Lower leg skin (tissue), 4 donors: ENCODE data around the gene ZNF385D. TPM values are rescaled to one million over a fixed set of nuclear protein-coding genes. Genes with fewer than 3 reads are reported as not detected.

ENCODE experiments used
- DNase-seq, 2 donors: peaks; one replicate each; pipeline ENCODE4 v3.0.0-alpha.2; 2019; ENCODE audit warnings: low spot score in 2 of 2
- H3K4me3 ChIP-seq: fragments of 200-600 bp; sonication (generic); 2 replicates; pipeline ENCODE4 v1.5.1; 2017; ENCODE audit warnings: mild to moderate bottlenecking, low read depth; ENCODE audit not compliant: poor library complexity, severe bottlenecking
- CTCF ChIP-seq, 3 donors: fragments of 450-650 bp; IDR thresholded peaks; one replicate each; pipeline ENCODE4 v1.5.1; 2016; ENCODE audit warnings: antibody characterized with exemption in 3 of 3, mild to moderate bottlenecking in 3 of 3, moderate library complexity in 2 of 3
- POLR2A ChIP-seq, 2 donors: fragments of 450-650 bp; IDR thresholded peaks; one replicate each; pipeline ENCODE4 v1.6.1; 2016 to 2017; ENCODE audit warnings: antibody characterized with exemption in 2 of 2, mild to moderate bottlenecking in 1 of 2, moderate library complexity in 1 of 2
- WGBS, 2 donors: methylation state at CpG; one replicate each; pipeline ENCODE4 v1.1.5; 2018; 5-methylcytosine and 5-hydroxymethylcytosine counted together
- intact Hi-C: fragments of 100-400 bp; cut with DNase I; formaldehyde crosslinking; loops from one replicate; pipeline ENCODE4 v1.15.0; 2023; ENCODE audit warnings: low total_unique reads
- total RNA-seq, 4 donors: library from RNA; depleted of rRNA; stranded (reverse); fragments of >200 nt; gene quantifications; one replicate each; pipeline ENCODE4 v1.1.0, GENCODE V29; 2016

ZNF385D gene
- total RNA-seq, 4 donors from 2014 or later, result 0.38 to 4.2 (median 2.1) TPM

- no peak overlapping the region for H3K4me3 ChIP-seq
- TF ChIP-seq POLR2A (IDR thresholded peaks at IDR 0.05), result no peak
- TF ChIP-seq CTCF (IDR thresholded peaks at IDR 0.05), result no peak
- intact Hi-C loops, result no loop called here
- 84 to 85% methylated on average over 4 of the region's 4 CpGs for WGBS, 2 donors
- DNase-seq, result no peak
Measured at GRCh38 chr3:21694506-21694905, 56.5 kb downstream of the ZNF385D start.

- no peak overlapping the region for H3K4me3 ChIP-seq
- TF ChIP-seq POLR2A (IDR thresholded peaks at IDR 0.05), result no peak
- no peak for TF ChIP-seq CTCF (IDR thresholded peaks at IDR 0.05)
- no peak for DNase-seq
- intact Hi-C loops, result no loop called here
- 69% methylated on average over 6 of the region's 6 CpGs for WGBS, 2 donors
Measured at GRCh38 chr3:21691036-21691435, 60.0 kb downstream of the ZNF385D start.

GRCh38 chr3:21682206-21682605, 68.8 kb downstream of the ZNF385D start:
- DNase-seq, result no peak
- TF ChIP-seq CTCF (IDR thresholded peaks at IDR 0.05), result no peak
- TF ChIP-seq POLR2A (IDR thresholded peaks at IDR 0.05), result no peak
- intact Hi-C loops, result no loop called here
- H3K4me3 ChIP-seq, result no peak overlapping the region

- TF ChIP-seq CTCF (IDR thresholded peaks at IDR 0.05) (no peak), POLR2A (IDR thresholded peaks at IDR 0.05) (no peak)
- intact Hi-C loops, result no loop called here
- no peak overlapping the region for H3K4me3 ChIP-seq
- DNase-seq, result no peak
- 68 to 69% methylated on average over 3 of the region's 3 CpGs for WGBS, 2 donors
Measured at GRCh38 chr3:21673393-21673792, 77.6 kb downstream of the ZNF385D start.

- no peak overlapping the region for H3K4me3 ChIP-seq
- WGBS, 2 donors, result 48 to 61% methylated on average over 1 of the region's 1 CpG
- no peak for DNase-seq
- TF ChIP-seq POLR2A (IDR thresholded peaks at IDR 0.05) (no peak), CTCF (IDR thresholded peaks at IDR 0.05) (no peak)
- intact Hi-C loops, result no loop called here
Measured at GRCh38 chr3:21672303-21672702, 78.7 kb downstream of the ZNF385D start.

GRCh38 chr3:21670386-21670785, 80.6 kb downstream of the ZNF385D start:
- H3K4me3 ChIP-seq, result no peak overlapping the region
- no peak for TF ChIP-seq CTCF (IDR thresholded peaks at IDR 0.05)
- TF ChIP-seq POLR2A (IDR thresholded peaks at IDR 0.05), result no peak
- intact Hi-C loops, result no loop called here
- DNase-seq, result no peak
- 74 to 76% methylated on average over 6 of the region's 6 CpGs for WGBS, 2 donors
